ENCODE measurements around the gene SCN8A. TPM values are rescaled to one million over a fixed set of nuclear protein-coding genes. Genes with fewer than 3 reads are reported as not detected.

Gene SCN8A
- total RNA-seq, 1 donor from 2014 or later: 2.7 TPM

GRCh38 chr12:51755251-51755650 lies 164.2 kb downstream of the SCN8A start:
- no peak for TF ChIP-seq CTCF (IDR thresholded peaks at IDR 0.05; ENCODE audit: unreplicated experiment)

GRCh38 chr12:51759175-51759574 lies 168.1 kb downstream of the SCN8A start:
- no peaks in the 10 kb centered on the region for H3K4me1 Mint-ChIP-seq
- no peak for TF ChIP-seq CTCF (IDR thresholded peaks at IDR 0.05; ENCODE audit: unreplicated experiment)
- H3K9me3 Mint-ChIP-seq: no peaks in the 10 kb centered on the region
- DNase-seq (ENCODE audit: low spot score in 2 of 2, unreplicated experiment in 2 of 2): no peak
- H3K36me3 Mint-ChIP-seq: no peaks in the 10 kb centered on the region
- H3K27ac Mint-ChIP-seq: no peak overlapping the region
- no peak overlapping the region for H3K4me3 Mint-ChIP-seq
- H3K27me3 Mint-ChIP-seq (ENCODE audit: low read depth): no peaks in the 10 kb centered on the region

More at GRCh38 chr12:51755251-51755650, 164.2 kb downstream of the SCN8A start:
- Mint-ChIP-seq H3K4me1 (peaks cover 9% of the 10 kb centered on the region), H3K27me3 (ENCODE audit: low read depth) (no peaks in the 10 kb centered on the region), H3K9me3 (no peaks in the 10 kb centered on the region), H3K36me3 (no peaks in the 10 kb centered on the region), H3K4me3 (no peak overlapping the region), H3K27ac (no peak overlapping the region)
- no peak for DNase-seq (ENCODE audit: low spot score in 2 of 2, unreplicated experiment in 2 of 2)

- Mint-ChIP-seq H3K36me3 (no peaks in the 10 kb centered on the region), H3K4me1 (no peaks in the 10 kb centered on the region), H3K9me3 (no peaks in the 10 kb centered on the region), H3K27me3 (ENCODE audit: low read depth) (no peaks in the 10 kb centered on the region), H3K27ac (no peak overlapping the region), H3K4me3 (no peak overlapping the region)
- DNase-seq (ENCODE audit: low spot score in 2 of 2, unreplicated experiment in 2 of 2): no peak
- no peak for TF ChIP-seq CTCF (IDR thresholded peaks at IDR 0.05; ENCODE audit: unreplicated experiment)
Measured at GRCh38 chr12:51759695-51760094, 168.7 kb downstream of the SCN8A start.

GRCh38 chr12:51760231-51760630 lies 169.2 kb downstream of the SCN8A start:
- no peak for DNase-seq (ENCODE audit: low spot score in 2 of 2, unreplicated experiment in 2 of 2)
- Mint-ChIP-seq H3K36me3 (no peaks in the 10 kb centered on the region), H3K9me3 (no peaks in the 10 kb centered on the region), H3K27me3 (ENCODE audit: low read depth) (no peaks in the 10 kb centered on the region), H3K27ac (no peak overlapping the region), H3K4me1 (no peaks in the 10 kb centered on the region), H3K4me3 (no peak overlapping the region)
- no peak for TF ChIP-seq CTCF (IDR thresholded peaks at IDR 0.05; ENCODE audit: unreplicated experiment)

GRCh38 chr12:51763743-51764142 lies 172.7 kb downstream of the SCN8A start:
- no peaks in the 10 kb centered on the region for H3K9me3 Mint-ChIP-seq
- no peaks in the 10 kb centered on the region for H3K4me1 Mint-ChIP-seq
- no peak for TF ChIP-seq CTCF (IDR thresholded peaks at IDR 0.05; ENCODE audit: unreplicated experiment)
- no peaks in the 10 kb centered on the region for H3K27me3 Mint-ChIP-seq (ENCODE audit: low read depth)
- no peaks in the 10 kb centered on the region for H3K36me3 Mint-ChIP-seq
- H3K27ac Mint-ChIP-seq: no peak overlapping the region
- no peak overlapping the region for H3K4me3 Mint-ChIP-seq
- DNase-seq (ENCODE audit: low spot score in 2 of 2, unreplicated experiment in 2 of 2): no peak

- Mint-ChIP-seq H3K4me3 (no peak overlapping the region), H3K4me1 (no peaks in the 10 kb centered on the region), H3K27me3 (ENCODE audit: low read depth) (no peaks in the 10 kb centered on the region), H3K9me3 (no peaks in the 10 kb centered on the region), H3K27ac (no peak overlapping the region), H3K36me3 (no peaks in the 10 kb centered on the region)
- DNase-seq (ENCODE audit: low spot score in 2 of 2, unreplicated experiment in 2 of 2): no peak
- TF ChIP-seq CTCF (IDR thresholded peaks at IDR 0.05; ENCODE audit: unreplicated experiment): no peak
Measured at GRCh38 chr12:51766067-51766676, 175.1 kb downstream of the SCN8A start.
